GM12878 (cell line): Measurements from ENCODE around the gene AFF2. TPM values are rescaled to one million over a fixed set of nuclear protein-coding genes. Genes with fewer than 3 reads are reported as not detected.

Experiments
- ATAC-seq: fragments of 200-7000 bp; cut with Tn5 transposase; 3 replicates; pipeline ENCODE4 v1.9.1; 2020; ENCODE audit warnings: mild to moderate bottlenecking, moderate library complexity
- BruUV-seq: library from RNA; stranded (reverse); fragments of 400-500 nt; replicated peaks from 2 replicates; lab custom pipeline; 2021; lab: Mats Ljungman, UMichigan
- CTCF ChIA-PET: fragments of 300-600 bp; sonication (Branson Sonifier 250); formaldehyde crosslinking; extraction: SDS; loops from one replicate; lab custom pipeline; 2021; ENCODE audit warnings: inconsistent platforms; lab: Yijun Ruan, JAX
- POLR2A ChIA-PET: fragments of 350-600 bp; formaldehyde crosslinking; extraction: SDS; loops from one replicate; lab custom pipeline; 2021; ENCODE audit warnings: inconsistent platforms; lab: Charles Lee
- RAD21 ChIA-PET: fragments of 300-600 bp; sonication (Branson Sonifier 250); formaldehyde crosslinking; loops from one replicate; lab custom pipeline; 2023; ENCODE audit warnings: antibody characterized with exemption; ENCODE audit not compliant: unreplicated experiment; lab: Charles Lee
- SMC1A ChIA-PET: fragments of 300-600 bp; sonication (Branson Sonifier 250); formaldehyde crosslinking; loops from one replicate; lab custom pipeline; 2023; ENCODE audit not compliant: unreplicated experiment, uncharacterized antibody; lab: Charles Lee
- DNase-seq: peaks from one replicate; pipeline ENCODE4 v3.0.0-alpha.2; 2011; ENCODE audit warnings: low read depth, low spot score
- FAIRE-seq: peaks from 3 replicates; lab custom pipeline; 2011; peaks lifted over from hg19 to GRCh38; lab: Jason Lieb, UNC
- H2AFZ ChIP-seq: 2 replicates; pipeline ENCODE4 v1.6.0; 2011; ENCODE audit warnings: low read depth, low read length, control low read depth; ENCODE audit not compliant: control insufficient read depth
- H3K27ac ChIP-seq: 2 replicates; pipeline ENCODE4 v1.5.1; 2011; ENCODE audit warnings: control low read depth; ENCODE audit not compliant: control insufficient read depth, insufficient read depth
- H3K27me3 ChIP-seq, 2 experiments: replicated peaks in 1 of 2; 2 replicates each; pipeline versions ENCODE4 v1.6.0 to v1.6.1; 2011; ENCODE audit warnings: low read length in 1 of 2; ENCODE audit not compliant: control insufficient read depth in 2 of 2, insufficient read depth in 2 of 2
- H3K36me3 ChIP-seq, 2 experiments: 2 replicates each; pipeline ENCODE4 v1.5.1; 2011; ENCODE audit warnings: low read length in 1 of 2; ENCODE audit not compliant: control insufficient read depth in 2 of 2, insufficient read depth in 2 of 2
- H3K4me1 ChIP-seq: 2 replicates; pipeline ENCODE4 v1.6.1; 2011; ENCODE audit warnings: mild to moderate bottlenecking, low read length, moderate library complexity, mixed read lengths; ENCODE audit not compliant: control insufficient read depth, insufficient read depth
- H3K4me2 ChIP-seq: 2 replicates; pipeline ENCODE4 v1.6.0; 2011; ENCODE audit warnings: control low read depth; ENCODE audit not compliant: control insufficient read depth, insufficient read depth
- H3K4me3 ChIP-seq: fragments of 200-600 bp; sonication (generic); 2 replicates; pipeline ENCODE4 v1.5.1; 2016
- H3K79me2 ChIP-seq: 2 replicates; pipeline ENCODE4 v1.6.0; 2011; ENCODE audit warnings: low read length; ENCODE audit not compliant: control insufficient read depth, insufficient read depth
- H3K9ac ChIP-seq: 2 replicates; pipeline ENCODE4 v1.8.0; 2011; ENCODE audit warnings: low read length, control low read depth, mixed read lengths; ENCODE audit not compliant: control insufficient read depth, insufficient read depth
- H3K9me3 ChIP-seq: replicated peaks from 3 replicates; pipeline ENCODE4 v1.5.1; 2011; ENCODE audit warnings: mild to moderate bottlenecking, low read length; ENCODE audit not compliant: control insufficient read depth, insufficient read depth
- H4K20me1 ChIP-seq: 2 replicates; pipeline ENCODE4 v1.6.0; 2011; ENCODE audit not compliant: control insufficient read depth, insufficient read depth
- CREM ChIP-seq: IDR thresholded peaks from 2 replicates; pipeline ENCODE4 v1.6.1; 2014; ENCODE audit warnings: antibody characterized with exemption, low read depth
- EGR1 ChIP-seq, 2 experiments: IDR thresholded peaks; 1 replicate in 1 of 2; 2 replicates in 1 of 2; pipeline ENCODE4 v1.6.1; 2011 to 2012; ENCODE audit warnings: low read depth in 2 of 2, low read length in 2 of 2, borderline replicate concordance in 1 of 2, mild to moderate bottlenecking in 1 of 2, moderate library complexity in 1 of 2
- MYB ChIP-seq: fragments of 150-350 bp; IDR thresholded peaks from 2 replicates; pipeline ENCODE4 v1.6.1; 2014; ENCODE audit warnings: mild to moderate bottlenecking, low read depth, low read length, borderline replicate concordance
- NRF1 ChIP-seq: conservative IDR thresholded peaks from 2 replicates; pipeline ENCODE4 v1.6.1; 2011; ENCODE audit warnings: mild to moderate bottlenecking, low read depth, low read length, improper control_type of control experiment
- RAD21 ChIP-seq: IDR thresholded peaks from 2 replicates; pipeline ENCODE4 v1.6.1; 2011; ENCODE audit warnings: mild to moderate bottlenecking, low read depth, low read length, moderate library complexity; ENCODE audit not compliant: insufficient read depth
- RB1 ChIP-seq: fragments of 450-650 bp; formaldehyde crosslinking; IDR thresholded peaks from 2 replicates; pipeline ENCODE4 v1.6.1; 2017; ENCODE audit warnings: mild to moderate bottlenecking, borderline replicate concordance
- SIX5 ChIP-seq: IDR thresholded peaks from 2 replicates; pipeline ENCODE4 v1.6.1; 2011; ENCODE audit warnings: mild to moderate bottlenecking, low read depth, low read length, moderate library complexity; ENCODE audit not compliant: severe bottlenecking
- ZNF217 ChIP-seq: fragments of 450-650 bp; IDR thresholded peaks from 2 replicates; pipeline ENCODE4 v1.6.1; 2017; ENCODE audit warnings: antibody characterized with exemption, mild to moderate bottlenecking
- ZNF384 ChIP-seq: IDR thresholded peaks from 2 replicates; pipeline ENCODE4 v1.6.1; 2012; ENCODE audit warnings: low read depth, mild to moderate bottlenecking, low read length, improper control_type of control experiment, borderline replicate concordance
- WGBS: methylation state at CpG from one replicate; pipeline ENCODE4 v1.1.6; 2016; ENCODE audit warnings: low lambda C conversion rate; ENCODE audit not compliant: insufficient replicate concordance, insufficient coverage; ENCODE audit errors: missing lambda C conversion rate; 5-methylcytosine and 5-hydroxymethylcytosine counted together
- in situ Hi-C: fragments of 300-500 bp; cut with MboI; formaldehyde crosslinking; loops from 9 replicates; pipeline ENCODE4 v1.14.3; 2018; ENCODE audit warnings: mixed read lengths
- intact Hi-C: fragments of 100-400 bp; cut with micrococcal nuclease; formaldehyde crosslinking; loops from one replicate; pipeline ENCODE4 v1.14.2; 2022; ENCODE audit not compliant: unreplicated experiment
- polyA plus RNA-seq, 11 experiments: library from polyadenylated mRNA; depleted of rRNA in 4 of 11; unstranded in 6 of 11; stranded (reverse) in 5 of 11; fragments of >200 nt; fragmentation: Nextera tagmentation in 4 of 11; fragmentation: Illumina TruSeq in 1 of 11; extraction: Ambion mirVana in 4 of 11; extraction: Trizol in 1 of 11; gene quantifications; 1 replicate in 1 of 11; 2 replicates in 10 of 11; pipeline versions ENCODE4 v1.2.1 to v1.2.3, GENCODE V29; 2011 to 2016; ENCODE audit warnings: inconsistent platforms in 2 of 11, missing spikeins in 2 of 11, low read depth in 1 of 11
- total RNA-seq, 4 experiments: library from RNA; depleted of rRNA in 3 of 4; stranded (reverse); fragments of >200 nt in 3 of 4; fragmentation: Illumina TruSeq in 1 of 4; extraction: Trizol in 1 of 4; gene quantifications; 2 replicates each; pipeline versions ENCODE4 v1.2.1 to v1.2.3, GENCODE V29; 2013 to 2021
- TF ChIP-seq, protein P1 (sequence below): fragments of 450-650 bp; formaldehyde crosslinking; IDR thresholded peaks from 2 replicates; pipeline ENCODE4 v1.4.0; 2022; ENCODE audit warnings: mild to moderate bottlenecking, moderate library complexity
- TF ChIP-seq, protein P2 (sequence below): fragments of 450-650 bp; IDR thresholded peaks from 2 replicates; pipeline ENCODE4 v1.6.1; 2018; ENCODE audit warnings: mild to moderate bottlenecking, low read depth, moderate library complexity; ENCODE audit not compliant: partially characterized antibody
- TF ChIP-seq, protein P3 (sequence below): fragments of 450-650 bp; IDR thresholded peaks from 2 replicates; pipeline ENCODE4 v1.6.1; 2016; ENCODE audit warnings: mild to moderate bottlenecking

AFF2 gene
- total and polyA plus RNA-seq, 10 of the 15 experiments (the other 5 are each of a cell fraction or from before 2014, with no cell fraction given), result under 0.01 to 0.03 TPM; not detected in 8

DNA sequence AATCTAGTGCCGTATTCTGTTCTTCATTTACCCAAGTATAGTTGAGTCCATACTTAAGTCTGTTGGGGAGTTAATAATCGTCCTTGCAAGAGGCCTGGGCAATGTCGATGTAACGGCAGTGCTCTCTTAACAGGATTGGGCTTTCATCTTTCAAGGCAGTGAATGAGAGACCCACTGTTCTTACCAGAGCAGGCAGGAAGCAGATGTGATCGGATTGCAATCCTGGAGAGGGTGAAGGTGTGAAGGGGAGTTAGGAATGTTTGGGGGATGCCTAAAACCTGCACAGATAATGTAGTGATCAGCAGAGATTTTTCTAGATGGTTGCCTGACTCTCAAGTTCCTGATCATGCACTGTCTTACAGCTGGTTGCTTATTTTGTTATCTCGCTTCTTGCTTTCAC lies 308.4 kb downstream of the AFF2 start:
- no TSS peak for BruUV-seq
- CTCF ChIA-PET, result no interaction called here
- no peak for TF ChIP-seq ZNF217
- TF ChIP-seq, protein P1, sequence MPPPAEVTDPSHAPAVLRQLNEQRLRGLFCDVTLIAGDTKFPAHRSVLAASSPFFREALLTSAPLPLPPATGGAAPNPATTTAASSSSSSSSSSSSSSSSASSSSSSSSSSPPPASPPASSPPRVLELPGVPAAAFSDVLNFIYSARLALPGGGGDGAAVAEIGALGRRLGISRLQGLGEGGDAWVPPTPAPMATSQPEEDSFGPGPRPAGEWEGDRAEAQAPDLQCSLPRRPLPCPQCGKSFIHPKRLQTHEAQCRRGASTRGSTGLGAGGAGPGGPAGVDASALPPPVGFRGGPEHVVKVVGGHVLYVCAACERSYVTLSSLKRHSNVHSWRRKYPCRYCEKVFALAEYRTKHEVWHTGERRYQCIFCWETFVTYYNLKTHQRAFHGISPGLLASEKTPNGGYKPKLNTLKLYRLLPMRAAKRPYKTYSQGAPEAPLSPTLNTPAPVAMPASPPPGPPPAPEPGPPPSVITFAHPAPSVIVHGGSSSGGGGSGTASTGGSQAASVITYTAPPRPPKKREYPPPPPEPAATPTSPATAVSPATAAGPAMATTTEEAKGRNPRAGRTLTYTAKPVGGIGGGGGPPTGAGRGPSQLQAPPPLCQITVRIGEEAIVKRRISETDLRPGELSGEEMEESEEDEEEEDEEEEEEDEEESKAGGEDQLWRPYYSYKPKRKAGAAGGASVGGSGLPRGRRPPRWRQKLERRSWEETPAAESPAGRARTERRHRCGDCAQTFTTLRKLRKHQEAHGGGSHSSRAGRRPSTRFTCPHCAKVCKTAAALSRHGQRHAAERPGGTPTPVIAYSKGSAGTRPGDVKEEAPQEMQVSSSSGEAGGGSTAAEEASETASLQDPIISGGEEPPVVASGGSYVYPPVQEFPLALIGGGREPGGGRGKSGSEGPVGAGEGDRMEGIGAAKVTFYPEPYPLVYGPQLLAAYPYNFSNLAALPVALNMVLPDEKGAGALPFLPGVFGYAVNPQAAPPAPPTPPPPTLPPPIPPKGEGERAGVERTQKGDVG (CRISPR knock-in tag), result no peak
- no peak for TF ChIP-seq RAD21
- no peak for TF ChIP-seq ZNF384
- TF ChIP-seq EGR1 (IDR thresholded peaks at IDR 0.05; ENCODE audit: borderline replicate concordance in 1 of 2, low read depth in 2 of 2, low read length in 2 of 2), result no peak
- TF ChIP-seq MYB, result no peak
- no peak for TF ChIP-seq SIX5
- no peak for TF ChIP-seq RB1
- no peak for TF ChIP-seq NRF1
- TF ChIP-seq, protein P2, sequence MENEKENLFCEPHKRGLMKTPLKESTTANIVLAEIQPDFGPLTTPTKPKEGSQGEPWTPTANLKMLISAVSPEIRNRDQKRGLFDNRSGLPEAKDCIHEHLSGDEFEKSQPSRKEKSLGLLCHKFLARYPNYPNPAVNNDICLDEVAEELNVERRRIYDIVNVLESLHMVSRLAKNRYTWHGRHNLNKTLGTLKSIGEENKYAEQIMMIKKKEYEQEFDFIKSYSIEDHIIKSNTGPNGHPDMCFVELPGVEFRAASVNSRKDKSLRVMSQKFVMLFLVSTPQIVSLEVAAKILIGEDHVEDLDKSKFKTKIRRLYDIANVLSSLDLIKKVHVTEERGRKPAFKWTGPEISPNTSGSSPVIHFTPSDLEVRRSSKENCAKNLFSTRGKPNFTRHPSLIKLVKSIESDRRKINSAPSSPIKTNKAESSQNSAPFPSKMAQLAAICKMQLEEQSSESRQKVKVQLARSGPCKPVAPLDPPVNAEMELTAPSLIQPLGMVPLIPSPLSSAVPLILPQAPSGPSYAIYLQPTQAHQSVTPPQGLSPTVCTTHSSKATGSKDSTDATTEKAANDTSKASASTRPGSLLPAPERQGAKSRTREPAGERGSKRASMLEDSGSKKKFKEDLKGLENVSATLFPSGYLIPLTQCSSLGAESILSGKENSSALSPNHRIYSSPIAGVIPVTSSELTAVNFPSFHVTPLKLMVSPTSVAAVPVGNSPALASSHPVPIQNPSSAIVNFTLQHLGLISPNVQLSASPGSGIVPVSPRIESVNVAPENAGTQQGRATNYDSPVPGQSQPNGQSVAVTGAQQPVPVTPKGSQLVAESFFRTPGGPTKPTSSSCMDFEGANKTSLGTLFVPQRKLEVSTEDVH, result no peak
- TF ChIP-seq, protein P3, sequence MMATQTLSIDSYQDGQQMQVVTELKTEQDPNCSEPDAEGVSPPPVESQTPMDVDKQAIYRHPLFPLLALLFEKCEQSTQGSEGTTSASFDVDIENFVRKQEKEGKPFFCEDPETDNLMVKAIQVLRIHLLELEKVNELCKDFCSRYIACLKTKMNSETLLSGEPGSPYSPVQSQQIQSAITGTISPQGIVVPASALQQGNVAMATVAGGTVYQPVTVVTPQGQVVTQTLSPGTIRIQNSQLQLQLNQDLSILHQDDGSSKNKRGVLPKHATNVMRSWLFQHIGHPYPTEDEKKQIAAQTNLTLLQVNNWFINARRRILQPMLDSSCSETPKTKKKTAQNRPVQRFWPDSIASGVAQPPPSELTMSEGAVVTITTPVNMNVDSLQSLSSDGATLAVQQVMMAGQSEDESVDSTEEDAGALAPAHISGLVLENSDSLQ, result no peak
- no peak for TF ChIP-seq CREM
- ATAC-seq, result no peak
- no peak overlapping the region for H3K4me3 ChIP-seq
- H3K9ac ChIP-seq, result no peak overlapping the region
- no peaks in the 10 kb centered on the region for H3K36me3 ChIP-seq
- no peaks in the 10 kb centered on the region for H4K20me1 ChIP-seq
- in situ Hi-C loops (no loop called here), intact Hi-C loops (no loop called here)
- H2AFZ ChIP-seq, result no peak overlapping the region
- 25% methylated on average over 6 of the region's 6 CpGs for WGBS
- no peaks in the 10 kb centered on the region for H3K79me2 ChIP-seq
- H3K27ac ChIP-seq, result no peak overlapping the region
- RAD21 ChIA-PET, result no interaction called here
- no peaks in the 10 kb centered on the region for H3K9me3 ChIP-seq
- no peak for FAIRE-seq
- no peak for DNase-seq
- no peak overlapping the region for H3K4me2 ChIP-seq
- SMC1A ChIA-PET, result no interaction called here
- no peaks in the 10 kb centered on the region for H3K4me1 ChIP-seq
- peaks cover 0 to 2% of the 10 kb centered on the region in 2 experiments; a peak in 2 of 4 replicates for H3K27me3 ChIP-seq
- POLR2A ChIA-PET, result no interaction called here
